B cell (primary cell): ENCODE results near the gene RWDD4. TPM values are rescaled to one million over a fixed set of nuclear protein-coding genes. Genes with fewer than 3 reads are reported as not detected.

Experiments
- ATAC-seq: fragments of 200-7000 bp; cut with Tn5 transposase; one replicate; pipeline ENCODE4 v1.10.0; 2021; ENCODE audit warnings: low read depth, mild to moderate bottlenecking, moderate number of reproducible peaks, moderate library complexity
- CTCF ChIA-PET: fragments of 350-600 bp; sonication (Branson Sonifier 250); formaldehyde crosslinking; loops from one replicate; lab custom pipeline; 2021; ENCODE audit warnings: antibody characterized with exemption, inconsistent platforms; lab: Charles Lee
- POLR2A ChIA-PET: fragments of 350-600 bp; sonication (Branson Sonifier 250); formaldehyde crosslinking; loops from one replicate; lab custom pipeline; 2021; ENCODE audit warnings: antibody characterized with exemption; lab: Charles Lee
- DNase-seq: peaks from one replicate; pipeline ENCODE4 v3.0.0; 2013
- H2AFZ ChIP-seq: 2 replicates; pipeline ENCODE4 v1.6.1; 2012; ENCODE audit warnings: mild to moderate bottlenecking, low read depth, low read length; ENCODE audit not compliant: insufficient read depth, poor library complexity, severe bottlenecking
- H3K27ac ChIP-seq, 2 donors: 1 replicate in 1 of 2; 2 replicates in 1 of 2; pipeline ENCODE4 v1.5.1; 2012 to 2013; ENCODE audit warnings: low read length in 2 of 2, mild to moderate bottlenecking in 2 of 2, moderate library complexity in 1 of 2
- H3K27me3 ChIP-seq, 4 experiments: fragments of 200-600 bp in 1 of 4; sonication (generic) in 1 of 4; replicated peaks in 1 of 4; 1 replicate in 2 of 4; 2 replicates in 2 of 4; pipeline versions ENCODE4 v1.6.1 to v1.7.0; 2013 to 2016; ENCODE audit warnings: low read length in 3 of 4, mild to moderate bottlenecking in 2 of 4, mixed read lengths in 1 of 4, moderate library complexity in 1 of 4; ENCODE audit not compliant: insufficient read depth in 4 of 4, control insufficient read depth in 3 of 4; ENCODE audit errors: control extremely low read depth in 1 of 4
- H3K36me3 ChIP-seq, 2 experiments: replicated peaks in 1 of 2; 1 replicate in 1 of 2; 2 replicates in 1 of 2; pipeline versions ENCODE4 v1.6.1 to v1.7.1; 2013; ENCODE audit warnings: low read length in 1 of 2; ENCODE audit not compliant: insufficient read depth in 2 of 2, control insufficient read depth in 1 of 2; ENCODE audit errors: control extremely low read depth in 1 of 2, extremely low read depth in 1 of 2
- H3K4me1 ChIP-seq, 2 donors: fragments of 200-600 bp in 1 of 2; sonication (generic) in 1 of 2; 1 replicate in 1 of 2; 2 replicates in 1 of 2; pipeline versions ENCODE4 v1.5.1 to v1.6.1; 2013 to 2017; ENCODE audit warnings: low read length in 2 of 2; ENCODE audit not compliant: control insufficient read depth in 2 of 2, insufficient read depth in 2 of 2
- H3K4me2 ChIP-seq: replicated peaks from 2 replicates; pipeline ENCODE3; 2012; ENCODE audit warnings: mild to moderate bottlenecking, low read depth, low read length; ENCODE audit not compliant: poor library complexity, severe bottlenecking
- H3K4me3 ChIP-seq, 5 experiments: fragments of 200-600 bp in 1 of 5; sonication (generic) in 1 of 5; 1 replicate in 3 of 5; 2 replicates in 2 of 5; pipeline versions ENCODE4 v1.5.1 to v1.7.0; 2011 to 2016; ENCODE audit warnings: low read length in 4 of 5, mild to moderate bottlenecking in 4 of 5, low read depth in 2 of 5, control low read depth in 1 of 5, moderate library complexity in 1 of 5; ENCODE audit not compliant: insufficient read depth in 1 of 5; ENCODE audit errors: control extremely low read depth in 1 of 5, extremely low read depth in 1 of 5
- H3K79me2 ChIP-seq: fragments of 200-600 bp; sonication (generic); one replicate; pipeline ENCODE4 v1.6.0; 2016; ENCODE audit warnings: low read length; ENCODE audit not compliant: control insufficient read depth, insufficient read depth
- H3K9ac ChIP-seq: fragments of 200-600 bp; sonication (generic); 2 replicates; pipeline ENCODE4 v1.6.1; 2017; ENCODE audit warnings: mild to moderate bottlenecking, low read length, moderate library complexity
- H3K9me3 ChIP-seq, 3 donors: one replicate each; pipeline versions ENCODE4 v1.6.1 to v1.7.1; 2013; ENCODE audit warnings: low read length in 2 of 3; ENCODE audit not compliant: control insufficient read depth in 2 of 3, insufficient read depth in 1 of 3; ENCODE audit errors: control extremely low read depth in 1 of 3
- H4K20me1 ChIP-seq: 2 replicates; pipeline ENCODE4 v1.6.0; 2012; ENCODE audit warnings: mild to moderate bottlenecking, low read length; ENCODE audit not compliant: insufficient read depth, control insufficient read depth, poor library complexity, severe bottlenecking
- H3K27ac Mint-ChIP-seq: one replicate; pipeline ENCODE4 v1.8.0; 2021; ENCODE audit warnings: mixed read lengths
- H3K27me3 Mint-ChIP-seq: one replicate; pipeline ENCODE4 v1.8.0; 2021; ENCODE audit warnings: mixed read lengths
- H3K4me1 Mint-ChIP-seq: one replicate; pipeline ENCODE4 v1.8.0; 2021; ENCODE audit warnings: mixed read lengths
- H3K4me3 Mint-ChIP-seq: one replicate; pipeline ENCODE4 v1.8.0; 2021; ENCODE audit warnings: mixed read lengths
- H3K9me3 Mint-ChIP-seq: one replicate; pipeline ENCODE4 v1.8.0; 2022; ENCODE audit warnings: mixed read lengths; ENCODE audit not compliant: insufficient read depth
- CTCF ChIP-seq: fragments of 200-600 bp; IDR thresholded peaks from one replicate; pipeline ENCODE4 v1.8.0; 2022; ENCODE audit warnings: antibody characterized with exemption, mild to moderate bottlenecking
- EZH2 ChIP-seq: IDR thresholded peaks from 2 replicates; pipeline ENCODE4 v1.6.1; 2012; ENCODE audit warnings: borderline replicate concordance, low read depth, mild to moderate bottlenecking, moderate library complexity, low read length; ENCODE audit not compliant: insufficient read depth, poor library complexity, severe bottlenecking
- WGBS: methylation state at CpG from one replicate; pipeline ENCODE4 v1.1.5; 2013; ENCODE audit warnings: missing lambda C conversion rate; ENCODE audit not compliant: insufficient coverage; 5-methylcytosine and 5-hydroxymethylcytosine counted together
- intact Hi-C: fragments of 100-400 bp; cut with micrococcal nuclease; formaldehyde crosslinking; loops from one replicate; pipeline ENCODE4 v1.10.0; 2022
- polyA plus RNA-seq: library from polyadenylated mRNA; depleted of rRNA; stranded (reverse); fragments of >200 nt; gene quantifications from 2 replicates; pipeline ENCODE4 v1.2.3, GENCODE V29; 2012
- total RNA-seq, 2 donors: library from RNA; stranded (reverse); fragments of 120-200 nt in 1 of 2; gene quantifications; 1 replicate in 1 of 2; 2 replicates in 1 of 2; pipeline versions ENCODE4 v1.2.3 to v1.2.4, GENCODE V29; 2013 to 2022

RWDD4 gene
- total and polyA plus RNA-seq, 2 donors (not counting 1 experiment from before 2014, with no cell fraction given) = 3.0 to 16.3 TPM

- Histone ChIP-seq H3K9ac (no peak overlapping the region), H3K36me3 (no peaks in the 10 kb centered on the region), H3K27me3 (no peaks in the 10 kb centered on the region), H3K79me2 (no peaks in the 10 kb centered on the region), H2AFZ (no peak overlapping the region), H3K9me3 (no peaks in the 10 kb centered on the region), H3K27ac (no peak overlapping the region), H4K20me1 (no peaks in the 10 kb centered on the region), H3K4me1 (no peaks in the 10 kb centered on the region), H3K4me3 (no peak overlapping the region), H3K4me2 (no peak overlapping the region)
- DNase-seq = no peak
- ChIA-PET POLR2A (no interaction called here), CTCF (no interaction called here)
- intact Hi-C loops = no loop called here
- no peaks in the 10 kb centered on the region for H3K4me1 Mint-ChIP-seq
- TF ChIP-seq CTCF (no peak), EZH2 (no peak)
- H3K9me3 Mint-ChIP-seq = no peaks in the 10 kb centered on the region
- H3K27ac Mint-ChIP-seq = no peak overlapping the region
- peaks cover 26% of the 10 kb centered on the region for H3K27me3 Mint-ChIP-seq
- H3K4me3 Mint-ChIP-seq = no peak overlapping the region
- WGBS = 95% methylated on average over 6 of the region's 9 CpGs
- no peak for ATAC-seq
Measured at GRCh38 chr4:183609151-183609550, 49.8 kb downstream of the RWDD4 start.

GRCh38 chr4:183607894-183608293, 51.1 kb downstream of the RWDD4 start:
- Histone ChIP-seq H2AFZ (no peak overlapping the region), H3K36me3 (no peaks in the 10 kb centered on the region), H4K20me1 (no peaks in the 10 kb centered on the region), H3K4me3 (no peak overlapping the region), H3K27me3 (no peaks in the 10 kb centered on the region), H3K79me2 (no peaks in the 10 kb centered on the region), H3K4me2 (no peak overlapping the region), H3K9me3 (no peaks in the 10 kb centered on the region), H3K27ac (no peak overlapping the region), H3K9ac (no peak overlapping the region), H3K4me1 (no peaks in the 10 kb centered on the region)
- Mint-ChIP-seq H3K27me3 (peaks cover 21% of the 10 kb centered on the region), H3K4me1 (no peaks in the 10 kb centered on the region), H3K27ac (no peak overlapping the region), H3K9me3 (no peaks in the 10 kb centered on the region), H3K4me3 (no peak overlapping the region)
- POLR2A ChIA-PET = no interaction called here
- 100% methylated on average over 3 of the region's 4 CpGs for WGBS
- CTCF ChIA-PET = no interaction called here
- no peak for TF ChIP-seq EZH2
- intact Hi-C loops = no loop called here
- no peak for ATAC-seq
- DNase-seq = no peak
